Keratinocyte (primary cell): ENCODE measurements around the gene FNDC3A.
"Not testable (repeated sequence)": the region's sequence is repeated elsewhere in the genome, so short reads cannot be mapped to it uniquely, and the experiment has no call there.

Experiments
- CTCF ChIP-seq, 3 experiments: IDR thresholded peaks in 1 of 3; conservative IDR thresholded peaks in 1 of 3; optimal IDR thresholded peaks in 1 of 3; 2 replicates in 2 of 3; 3 replicates in 1 of 3; pipeline versions ENCODE3 to v1.5.1; 2011; ENCODE audit warnings: low read length in 3 of 3, mild to moderate bottlenecking in 3 of 3, moderate library complexity in 2 of 3, control low read depth in 1 of 3, inconsistent platforms in 1 of 3; ENCODE audit not compliant: insufficient read depth in 2 of 3; ENCODE audit errors: extremely low read depth in 1 of 3
- EZH2 ChIP-seq: IDR thresholded peaks from one replicate; pipeline ENCODE4 v1.6.1; 2012; ENCODE audit warnings: inconsistent platforms, mild to moderate bottlenecking, low read length, moderate library complexity

- TF ChIP-seq CTCF (optimal IDR thresholded peaks at IDR 0.05 in 1 of 3, IDR thresholded peaks at IDR 0.05 in 1 of 3, conservative IDR thresholded peaks at IDR 0.05 in 1 of 3; ENCODE audit: extremely low read depth in 1 of 3, insufficient read depth in 2 of 3, low read length in 3 of 3); EZH2: not testable (repeated sequence)
Observed at GRCh38 chr13:49118455-49118854, 142.7 kb downstream of the FNDC3A start.
